Measurements from ENCODE around the gene PCNX3. TPM values are rescaled to one million over a fixed set of nuclear protein-coding genes. Genes with fewer than 3 reads are reported as not detected.

The PCNX3 gene
- total RNA-seq, 1 experiment from 2014 or later: 50.4 TPM

- TF ChIP-seq CBX3 (IDR thresholded peaks at IDR 0.05; ENCODE audit: low read depth): no peak
- TF ChIP-seq ZBTB33 (IDR thresholded peaks at IDR 0.05; ENCODE audit: extremely low read depth, insufficient replicate concordance, low read length): no peak
- no peak for TF ChIP-seq CEBPB (IDR thresholded peaks at IDR 0.05; ENCODE audit: low read depth)
- TF ChIP-seq MAX (IDR thresholded peaks at IDR 0.05): no peak
- TF ChIP-seq FOSL1 (IDR thresholded peaks at IDR 0.05; ENCODE audit: low read depth): no peak
- TF ChIP-seq ZNF274 (IDR thresholded peaks at IDR 0.05; ENCODE audit: low read depth, low read length): no peak
- no peak for TF ChIP-seq TCF7L2 (IDR thresholded peaks at IDR 0.05; ENCODE audit: borderline replicate concordance, extremely low read depth, insufficient read depth, insufficient read length)
- TF ChIP-seq CTCF (IDR thresholded peaks at IDR 0.05 in 2 of 3, conservative IDR thresholded peaks at IDR 0.05 in 1 of 3; ENCODE audit: borderline replicate concordance in 1 of 3, insufficient read depth in 1 of 3, low read depth in 2 of 3, low read length in 2 of 3): no peak
- no peak for TF ChIP-seq EZH2phosphoT487 (IDR thresholded peaks at IDR 0.05; ENCODE audit: borderline replicate concordance)
- TF ChIP-seq SRF (IDR thresholded peaks at IDR 0.05; ENCODE audit: low read depth): no peak
- TF ChIP-seq RAD21 (IDR thresholded peaks at IDR 0.05; ENCODE audit: low read depth): no peak
- TF ChIP-seq ZFX (IDR thresholded peaks at IDR 0.05): no peak
- no peak for TF ChIP-seq YY1 (IDR thresholded peaks at IDR 0.05; ENCODE audit: extremely low read depth, insufficient replicate concordance, low read depth, low read length)
- TF ChIP-seq POLR2A (IDR thresholded peaks at IDR 0.05; ENCODE audit: borderline replicate concordance, extremely low read depth, insufficient read depth, insufficient read length): no peak
- TF ChIP-seq SP1 (IDR thresholded peaks at IDR 0.05; ENCODE audit: low read depth): no peak
- no peak for TF ChIP-seq EZH2 (IDR thresholded peaks at IDR 0.05)
- TF ChIP-seq EGR1 (IDR thresholded peaks at IDR 0.05; ENCODE audit: low read depth): no peak
- no peak for TF ChIP-seq POLR2AphosphoS5 (IDR thresholded peaks at IDR 0.05; ENCODE audit: low read depth, low read length)
- no peak for TF ChIP-seq SIN3A (IDR thresholded peaks at IDR 0.05; ENCODE audit: low read depth)
- no peak for TF ChIP-seq ELF1 (IDR thresholded peaks at IDR 0.05; ENCODE audit: borderline replicate concordance, low read depth)
- H3K27ac ChIP-seq (ENCODE audit: low read depth, low read length): peak overlapping the region; percentile 50; the same call in 1 of the 2 replicates
- CTCF ChIA-PET: interaction anchor here (0.5 kb wide), 1 partner anchor 72 kb away, joined by 3 read pairs; no protein-coding TSS in a partner anchor
These were observed 2.9 kb upstream of the PCNX3 start for GRCh38 chr11:65612691-65613090.

More at GRCh38 chr11:65612691-65613090, 2.9 kb upstream of the PCNX3 start:
- Histone ChIP-seq H3K4me3 (replicated peaks in 1 of 2; ENCODE audit: low read depth in 1 of 2, low read length in 2 of 2) (peak overlapping the region; percentile 64 to 98), H3K9me3 (ENCODE audit: control insufficient read depth in 1 of 2, insufficient read depth in 1 of 2, low read depth in 1 of 2, low read length in 2 of 2) (no peaks in the 10 kb centered on the region), H3K36me3 (ENCODE audit: control insufficient read depth in 1 of 2, insufficient read depth in 2 of 2, low read length in 2 of 2) (peaks cover 2 to 11% of the 10 kb centered on the region in 2 experiments; a peak in 2 of 4 replicates), H3K9me2 (ENCODE audit: insufficient read depth) (no peaks in the 10 kb centered on the region), H4K20me1 (ENCODE audit: insufficient read depth) (no peaks in the 10 kb centered on the region), H2AFZ (ENCODE audit: low read depth, low read length, poor library complexity, severe bottlenecking) (no peak overlapping the region), H3K9ac (ENCODE audit: low read length) (peak overlapping the region; percentile 84; the same call in 1 of the 2 replicates), H3K4me2 (ENCODE audit: low read length) (peak overlapping the region; percentile 67), H3K27me3 (ENCODE audit: insufficient read depth, low read length) (no peaks in the 10 kb centered on the region), H3K4me1 (ENCODE audit: control insufficient read depth in 1 of 2, insufficient read depth in 2 of 2, low read length in 2 of 2) (peaks cover 10 to 58% of the 10 kb centered on the region in 2 experiments), H3K79me2 (ENCODE audit: insufficient read depth, low read length) (peaks cover 67% of the 10 kb centered on the region)
- intact Hi-C loops (cut with micrococcal nuclease): no loop called here
- ChIA-PET RAD21 (ENCODE audit: low non-redundant PET in 1 of 2, low total read pairs in 2 of 2, uncharacterized antibody in 2 of 2, unreplicated experiment in 2 of 2) (no interaction called here), POLR2A (no interaction called here)
- no peak for DNase-seq (ENCODE audit: low read depth, low spot score)
- no peak for ATAC-seq
- no TSS peak for BruUV-seq (replicated peaks)

Measured in HCT116 (cell line).